ENCODE results near the gene NQO1.
A peak's percentile ranks its signal among the peaks of the same experiment; 100 is the strongest.

Gene NQO1

DNA sequence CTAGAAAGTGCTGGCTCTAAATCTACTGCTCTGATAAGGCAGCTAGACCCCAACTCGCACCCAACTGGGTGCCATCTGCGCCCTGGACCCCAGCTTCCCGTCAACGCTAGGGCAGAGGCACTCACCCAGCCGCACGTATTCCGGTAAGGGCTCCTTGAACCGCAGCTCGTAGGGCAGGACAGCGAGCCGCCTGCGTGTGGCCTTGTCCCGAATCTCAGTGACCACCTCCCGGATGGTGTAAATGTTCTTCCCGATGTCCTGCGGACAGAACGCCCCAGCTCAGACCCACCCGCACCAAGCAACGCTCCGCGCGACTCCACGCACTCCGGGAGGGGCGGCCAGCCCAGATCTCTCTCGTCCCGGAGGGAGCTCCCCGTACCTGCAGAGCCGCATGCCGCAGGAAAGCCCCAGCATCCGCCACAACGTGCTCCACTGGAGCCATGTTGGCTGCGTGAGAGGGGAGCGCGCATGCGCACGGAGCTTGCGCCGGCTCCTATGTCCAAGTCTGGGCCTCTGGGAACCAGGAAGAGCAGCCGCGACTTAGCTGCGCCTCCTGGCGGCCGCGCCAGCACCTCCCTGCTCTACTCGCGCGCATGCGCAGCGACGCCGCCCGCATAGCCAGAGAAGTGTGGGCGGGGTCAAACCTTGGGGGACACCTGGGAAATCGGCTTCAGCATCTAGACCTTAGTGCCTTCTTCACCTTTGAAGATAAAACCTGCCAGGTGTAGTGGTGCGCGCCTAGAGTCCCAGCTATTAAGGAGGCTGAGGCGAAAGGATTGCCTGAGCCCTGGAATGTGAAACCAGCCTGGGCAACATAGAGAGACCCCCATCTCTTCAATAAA lies 28.3 kb upstream of the NQO1 start, which contains the start of gene NOB1:
Gene NOB1 (minus strand): TSS at position 458 of the 842 bp plus-strand sequence. CDS start 16 bp downstream, at position 442.
- Mint-ChIP-seq H3K27ac (peak within 1 kb of the TSS; percentile 97), H3K4me1 (peaks cover 23% of the 10 kb centered on the region), H3K27me3 (ENCODE audit: low read depth, poor library complexity) (peaks cover 29% of the 10 kb centered on the region), H3K36me3 (ENCODE audit: low read depth) (peaks cover 26% of the 10 kb centered on the region), H3K9me3 (no peaks in the 10 kb centered on the region), H3K4me3 (peak within 1 kb of the TSS; percentile 100)
- peak; percentile 98 for TF ChIP-seq CTCF (IDR thresholded peaks at IDR 0.05)
- peak; percentile 97 for DNase-seq

- Mint-ChIP-seq H3K27me3 (ENCODE audit: low read depth, poor library complexity) (peaks cover 23% of the 10 kb centered on the region), H3K9me3 (no peaks in the 10 kb centered on the region), H3K27ac (no peak overlapping the region), H3K4me1 (peaks cover 23% of the 10 kb centered on the region), H3K4me3 (peak overlapping the region; percentile 100), H3K36me3 (ENCODE audit: low read depth) (peaks cover 30% of the 10 kb centered on the region)
- no peak for TF ChIP-seq CTCF (IDR thresholded peaks at IDR 0.05)
- DNase-seq, result no peak
Measured at GRCh38 chr16:69754143-69754468, 27.7 kb upstream of the NQO1 start.

DNA sequence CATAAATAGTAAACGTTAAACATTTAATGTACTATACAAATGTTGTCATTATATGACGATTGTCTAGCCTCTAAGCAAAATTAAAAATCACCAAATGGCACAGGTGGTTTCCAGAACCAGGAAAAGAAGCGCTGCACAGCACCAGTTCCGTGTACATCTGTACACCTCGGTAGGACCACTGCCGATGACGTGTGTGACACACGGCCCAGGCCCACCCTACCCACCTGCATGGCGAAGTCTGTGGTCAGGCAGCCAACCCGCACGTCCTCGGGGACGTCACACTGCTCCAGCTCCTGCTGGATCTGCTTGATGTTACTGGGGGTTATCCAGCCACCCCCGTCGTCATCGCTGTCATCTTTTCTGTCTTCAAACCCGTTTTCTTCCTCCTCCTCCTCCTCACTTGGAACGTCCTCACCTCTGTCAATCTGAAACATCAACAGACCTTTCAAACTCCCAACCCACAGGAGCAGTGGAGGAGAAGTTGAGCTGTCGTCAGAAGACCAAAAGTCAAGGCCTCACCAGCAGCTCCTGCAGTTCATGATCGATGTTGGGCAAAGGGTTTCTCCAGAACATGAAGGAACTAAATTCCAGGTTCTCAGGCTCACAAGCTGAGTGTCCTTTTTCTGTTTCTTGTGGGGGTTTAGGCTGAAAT lies 22.5 kb upstream of the NQO1 start:
- H3K9me3 Mint-ChIP-seq, result no peaks in the 10 kb centered on the region
- H3K36me3 Mint-ChIP-seq (ENCODE audit: low read depth), result peaks cover 78% of the 10 kb centered on the region
- H3K4me3 Mint-ChIP-seq, result no peak overlapping the region

DNA sequence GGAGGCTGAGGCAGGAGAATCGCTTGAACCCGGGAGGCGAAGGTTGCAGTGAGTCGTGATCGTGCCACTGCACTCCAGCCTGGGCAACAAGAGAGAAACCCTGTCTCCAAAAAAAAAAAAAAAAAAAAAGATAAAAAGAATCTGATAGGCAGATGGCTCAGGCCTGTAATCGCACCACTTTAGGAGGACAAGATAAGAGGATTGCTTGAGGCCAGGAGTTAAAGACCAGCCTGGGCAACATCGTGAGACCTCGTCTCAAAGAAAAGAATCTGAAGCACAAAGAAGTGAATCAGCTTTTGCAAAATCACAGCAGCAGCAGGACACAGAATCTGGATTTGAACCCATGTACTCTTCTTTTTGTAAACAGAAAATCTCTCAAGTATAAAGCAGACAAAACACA lies 20.8 kb upstream of the NQO1 start:
- DNase-seq, result no peak
- Mint-ChIP-seq H3K36me3 (ENCODE audit: low read depth) (peaks cover 88% of the 10 kb centered on the region), H3K4me1 (peaks cover 2% of the 10 kb centered on the region), H3K9me3 (no peaks in the 10 kb centered on the region), H3K27me3 (ENCODE audit: low read depth, poor library complexity) (no peaks in the 10 kb centered on the region), H3K27ac (no peak overlapping the region), H3K4me3 (no peak overlapping the region)
- TF ChIP-seq CTCF (IDR thresholded peaks at IDR 0.05), result no peak

More for the DNA sequence above, 22.5 kb upstream of the NQO1 start:
- no peak for DNase-seq
- Mint-ChIP-seq H3K4me1 (peaks cover 14% of the 10 kb centered on the region), H3K27ac (no peak overlapping the region), H3K27me3 (ENCODE audit: low read depth, poor library complexity) (no peaks in the 10 kb centered on the region)
- no peak for TF ChIP-seq CTCF (IDR thresholded peaks at IDR 0.05)

DNA sequence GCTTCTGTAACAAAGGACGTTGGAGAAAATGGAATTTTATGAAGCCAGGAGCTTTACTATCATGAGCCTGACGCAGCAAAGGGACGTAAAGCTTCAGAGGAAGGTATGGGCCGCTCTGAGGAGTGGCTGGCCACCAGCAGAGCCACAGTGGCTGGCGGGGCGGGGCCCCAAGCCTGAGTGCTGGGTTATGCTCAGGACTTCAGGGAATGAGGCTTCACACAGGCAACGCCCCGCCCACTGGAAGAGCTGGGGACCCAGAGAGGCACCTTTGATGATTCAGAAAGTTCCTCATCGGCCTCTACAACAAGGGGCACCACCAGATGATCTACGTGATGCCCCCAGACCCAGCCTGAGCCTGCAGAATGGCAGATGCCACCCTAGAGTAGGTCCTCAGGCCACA lies 19.6 kb upstream of the NQO1 start:
- Mint-ChIP-seq H3K36me3 (ENCODE audit: low read depth) (peaks cover 86% of the 10 kb centered on the region), H3K4me3 (no peak overlapping the region), H3K27ac (peak overlapping the region; percentile 29), H3K9me3 (no peaks in the 10 kb centered on the region), H3K27me3 (ENCODE audit: low read depth, poor library complexity) (no peaks in the 10 kb centered on the region), H3K4me1 (no peaks in the 10 kb centered on the region)
- no peak for TF ChIP-seq CTCF (IDR thresholded peaks at IDR 0.05)
- no peak for DNase-seq

Measured in nephron progenitor cell (in vitro differentiated cells).